NOMO-1 treated with dmso at 0.1 percent for 144 hours (cell line): Measurements from ENCODE around the gene AKR1C4.
"Not testable (repeated sequence)": the region's sequence is repeated elsewhere in the genome, so short reads cannot be mapped to it uniquely, and the experiment has no call there.

Experiments
- DNase-seq: peaks from one replicate; lab custom pipeline; 2025; ENCODE audit not compliant: unreplicated experiment; lab: John Stamatoyannopoulos, UW

Gene AKR1C4

GRCh38 chr10:5196702-5197113, at the start of gene AKR1C4:
AKR1C4 (plus strand) TSS chr10:5196837; CDS start chr10:5196868, 31 bp downstream.
- DNase-seq = no peak

GRCh38 chr10:5146920-5147254, 49.8 kb upstream of the AKR1C4 start:
- no peak for DNase-seq

- no peak for DNase-seq
These were observed 49.2 kb upstream of the AKR1C4 start for GRCh38 chr10:5147255-5147980.

DNA sequence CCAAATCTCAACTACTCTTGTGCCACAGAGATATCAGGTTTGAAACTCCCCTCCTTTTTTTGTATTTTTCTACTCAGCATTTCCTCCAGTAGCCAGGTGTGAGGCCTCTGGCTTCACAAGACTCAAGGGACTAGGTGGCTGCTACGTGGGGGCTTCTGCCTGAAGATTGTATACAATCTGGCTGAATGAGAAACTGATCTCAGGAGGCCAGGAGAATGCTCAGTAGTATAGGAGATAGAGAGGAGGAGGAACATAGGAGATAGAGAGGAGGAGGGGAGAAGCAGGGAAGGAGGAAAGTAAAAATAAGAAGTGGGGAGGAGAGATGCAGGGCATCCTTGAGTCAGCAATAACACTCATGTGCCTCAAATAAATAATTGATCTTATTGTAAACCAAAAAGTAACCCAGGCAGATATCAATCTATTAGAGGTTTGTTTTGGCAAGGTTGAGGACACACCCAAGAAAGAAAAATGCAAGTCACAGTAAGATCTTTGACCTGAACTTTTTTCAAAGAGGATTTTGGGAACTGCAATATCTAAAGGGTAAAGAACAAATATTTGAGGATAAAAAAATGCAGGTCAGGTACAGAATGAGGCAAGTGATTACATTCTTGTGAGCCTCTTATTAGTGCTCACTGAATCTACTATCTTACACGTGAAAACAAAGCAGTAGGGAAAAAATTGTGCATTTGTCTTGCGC, 48.5 kb upstream of the AKR1C4 start:
- no peak for DNase-seq

GRCh38 chr10:5148678-5149032, 48.0 kb upstream of the AKR1C4 start:
- DNase-seq = no peak

DNA sequence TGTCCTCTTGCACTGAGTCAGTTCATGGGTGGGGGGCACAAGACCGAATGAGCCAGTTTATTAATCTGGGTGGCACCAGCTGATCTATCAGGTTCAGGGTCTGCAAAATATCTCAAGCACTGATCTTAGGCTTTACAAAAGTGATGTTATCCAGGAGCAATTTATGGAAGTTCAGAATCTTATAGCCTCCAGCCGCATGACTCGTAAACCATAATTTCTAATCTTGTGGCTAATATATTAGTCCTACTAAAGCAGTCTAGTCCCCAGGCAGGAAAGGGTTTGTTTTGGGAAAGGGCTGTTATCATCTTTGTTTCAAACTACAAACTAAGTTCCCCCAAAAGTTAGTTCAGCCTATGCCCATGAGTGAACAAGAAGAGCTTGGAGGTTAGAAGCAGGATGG, 45.6 kb upstream of the AKR1C4 start:
- DNase-seq = no peak

DNA sequence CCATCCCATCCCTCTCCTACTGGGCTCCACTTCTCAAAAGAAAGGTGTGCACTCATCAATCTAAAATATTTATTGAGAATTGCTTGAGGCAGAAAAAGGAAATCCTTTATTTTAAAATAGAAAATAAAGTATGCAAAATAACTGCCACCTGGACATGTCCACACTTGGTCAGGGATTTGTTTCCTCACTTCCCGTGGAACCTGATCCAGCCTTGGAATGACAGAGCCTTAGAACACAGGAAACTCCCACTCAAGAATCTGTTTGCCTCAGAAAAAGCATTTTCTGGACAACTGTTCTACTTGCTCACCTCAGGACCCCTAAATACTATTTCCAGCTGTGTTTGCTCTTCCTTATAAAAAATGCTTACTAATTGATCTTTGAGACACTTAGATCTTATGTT, 40.7 kb upstream of the AKR1C4 start:
- DNase-seq = no peak

- no peak for DNase-seq
These were observed 39.1 kb upstream of the AKR1C4 start for GRCh38 chr10:5157501-5157900.

- DNase-seq = no peak
These were observed 37.5 kb upstream of the AKR1C4 start for GRCh38 chr10:5159126-5159525.

- DNase-seq = no peak
These were observed 33.1 kb upstream of the AKR1C4 start for GRCh38 chr10:5163487-5163886.

DNA sequence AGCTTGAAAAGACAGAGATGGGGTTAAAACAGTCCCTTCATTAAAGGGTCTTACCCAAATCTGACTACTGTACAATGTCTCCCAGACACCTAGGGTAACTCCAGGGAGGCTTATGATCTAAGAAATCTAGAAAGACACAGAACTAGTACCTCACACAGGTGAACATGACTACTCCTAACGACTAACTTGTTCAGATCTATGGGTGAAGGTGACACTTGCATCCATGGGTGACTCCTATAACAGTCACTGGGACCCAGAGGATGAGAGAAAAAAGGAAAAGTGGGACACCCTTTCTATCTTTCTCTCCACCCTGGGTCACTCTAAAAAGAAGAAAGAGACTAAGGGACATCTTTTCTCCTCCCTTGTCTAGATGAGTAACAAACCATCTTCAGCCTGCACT, 30.9 kb upstream of the AKR1C4 start:
- DNase-seq = no peak

DNA sequence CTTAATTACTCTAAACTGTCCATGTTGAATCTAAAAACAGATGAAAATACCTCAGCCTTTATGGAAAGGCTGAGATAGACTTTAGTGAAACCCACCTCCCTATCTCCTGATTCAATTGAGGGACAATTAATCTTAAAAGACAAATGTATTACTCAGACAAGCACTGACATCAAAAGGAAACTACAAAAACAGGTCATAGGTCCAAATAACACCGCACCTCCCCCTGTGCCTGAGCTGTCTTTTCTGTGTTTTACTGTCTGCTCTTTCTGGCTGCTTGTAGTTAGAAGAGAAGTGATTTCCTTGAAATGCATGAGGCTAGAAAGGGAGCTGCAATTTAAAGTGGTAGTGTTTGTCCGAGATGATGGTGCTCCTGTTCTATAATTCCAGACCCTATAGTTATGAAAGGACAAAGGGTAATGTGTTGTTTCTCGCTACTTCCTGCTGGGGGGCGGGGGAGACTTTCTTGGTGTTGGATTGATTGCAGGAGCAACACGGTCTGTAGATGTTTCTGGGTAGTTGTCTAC, 27.7 kb upstream of the AKR1C4 start:
- DNase-seq = no peak

DNA sequence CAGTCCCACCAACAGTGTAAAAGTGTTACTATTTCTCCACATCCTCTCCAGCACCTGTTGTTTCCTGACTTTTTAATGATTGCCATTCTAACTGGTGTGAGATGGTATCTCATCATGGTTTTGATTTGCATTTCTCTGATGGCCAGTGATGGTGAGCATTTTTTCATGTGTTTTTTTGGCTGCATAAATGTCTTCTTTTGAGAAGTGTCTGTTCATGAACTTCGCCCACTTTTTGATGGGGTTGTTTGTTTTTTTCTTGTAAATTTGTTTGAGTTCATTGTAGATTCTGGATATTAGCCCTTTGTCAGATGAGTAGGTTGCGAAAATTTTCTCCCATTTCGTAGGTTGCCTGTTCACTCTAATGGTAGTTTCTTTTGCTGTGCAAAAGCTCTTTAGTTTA, 21.1 kb upstream of the AKR1C4 start:
- not testable (repeated sequence) for DNase-seq

DNA sequence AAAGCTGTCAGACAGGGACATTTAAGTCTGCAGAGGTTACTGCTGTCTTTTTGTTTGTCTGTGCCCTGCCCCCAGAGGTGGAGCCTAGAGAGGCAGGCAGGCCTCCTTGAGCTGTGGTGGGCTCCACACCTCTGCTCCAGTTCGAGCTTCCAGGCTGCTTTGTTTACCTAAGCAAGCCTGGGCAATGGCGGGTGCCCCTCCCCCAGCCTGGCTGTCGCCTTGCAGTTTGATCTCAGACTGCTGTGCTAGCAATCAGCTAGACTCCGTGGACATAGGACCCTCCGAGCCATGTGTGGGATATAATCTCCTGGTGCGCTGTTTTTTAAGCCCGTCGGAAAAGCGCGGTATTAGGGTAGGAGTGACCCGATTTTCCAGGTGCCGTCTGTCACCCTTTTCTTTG, 16.1 kb upstream of the AKR1C4 start:
- not testable (repeated sequence) for DNase-seq

DNA sequence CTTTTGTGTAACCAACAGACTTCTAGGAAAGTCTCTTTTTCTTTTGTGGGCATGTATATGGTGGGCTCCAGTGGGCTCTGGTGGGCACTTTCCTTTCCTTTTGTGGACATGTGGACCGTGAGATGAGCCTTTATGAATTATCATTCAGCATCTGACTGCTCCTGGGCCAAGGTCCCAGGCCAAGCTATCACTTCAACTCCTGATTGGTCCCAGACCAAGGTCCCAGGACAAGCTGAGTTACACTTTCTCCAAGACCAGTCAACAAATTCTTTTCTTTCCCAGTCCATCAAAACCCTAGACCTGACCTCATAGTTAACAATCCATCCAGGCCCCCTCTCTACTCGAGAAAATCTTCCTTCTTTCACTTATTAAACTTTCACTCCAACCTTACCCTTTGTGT, 12.7 kb upstream of the AKR1C4 start:
- DNase-seq = no peak

DNA sequence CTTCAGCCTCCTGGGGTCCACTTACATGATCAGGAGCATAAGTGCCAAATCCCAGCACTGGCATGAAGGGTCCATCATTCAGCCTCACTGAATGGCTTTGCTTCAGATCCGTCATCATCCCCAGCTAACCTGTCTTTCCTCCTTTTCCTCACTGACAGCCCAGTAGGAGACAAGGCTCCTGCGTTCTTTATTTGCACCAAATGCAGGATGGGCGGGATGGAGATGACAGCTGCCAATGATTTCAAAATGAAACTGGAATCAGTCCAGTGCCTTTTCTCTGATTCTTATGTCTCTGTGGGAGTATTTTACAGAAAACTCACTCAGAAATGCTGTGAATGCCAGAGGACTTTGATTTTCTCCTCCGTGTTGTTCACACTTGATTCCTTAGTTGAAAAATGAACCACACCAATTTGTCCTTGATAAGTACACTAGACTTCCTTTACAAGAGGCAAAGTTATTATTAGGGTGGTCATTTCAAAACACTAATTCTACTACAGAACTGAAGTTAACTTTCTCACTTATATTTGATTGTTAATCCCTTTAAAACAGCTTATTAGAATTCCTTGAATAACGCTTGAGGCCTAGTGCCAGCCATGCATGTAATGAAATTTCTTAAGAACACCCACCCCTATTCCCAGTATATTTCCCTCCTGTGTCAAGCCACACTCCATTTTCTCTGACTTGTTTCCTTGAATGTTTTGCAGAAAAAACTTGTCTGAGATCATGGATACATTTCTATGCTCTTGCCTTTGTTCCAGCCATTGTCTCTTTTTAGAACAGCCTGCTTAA, 11.5 kb upstream of the AKR1C4 start, which contains the start of gene AKR1C8:
TSS of gene AKR1C8 (minus strand) at position 164 of the 789 bp plus-strand sequence. CDS start at position 118, 46 bp downstream.
- DNase-seq = no peak

- no peak for DNase-seq
These were observed 8.8 kb upstream of the AKR1C4 start for GRCh38 chr10:5187867-5188266.

DNA sequence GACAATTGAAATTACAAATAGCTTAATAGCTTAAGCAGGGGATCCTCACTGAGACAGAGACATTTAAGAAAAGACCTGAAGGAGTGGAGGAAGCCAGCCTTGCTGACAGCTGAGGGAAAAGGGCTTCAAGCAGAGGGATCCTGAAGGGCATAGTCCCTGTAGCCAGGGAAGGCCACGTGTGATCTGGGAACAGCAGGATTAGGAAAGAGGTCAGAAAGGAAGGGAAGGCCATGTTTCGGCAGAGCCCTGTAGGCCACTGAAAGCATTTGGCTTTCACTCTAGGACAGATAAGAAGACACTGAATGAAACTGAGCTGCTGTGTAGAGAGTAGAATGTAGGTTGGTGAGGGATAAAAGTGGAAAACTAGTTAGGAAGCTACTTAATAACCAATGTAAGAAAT, 8.3 kb upstream of the AKR1C4 start:
- DNase-seq = no peak

- DNase-seq = no peak
These were observed 2.2 kb upstream of the AKR1C4 start for GRCh38 chr10:5194431-5194830.

GRCh38 chr10:5195727-5196374, 786 bp upstream of the AKR1C4 start:
- DNase-seq = no peak

- no peak for DNase-seq
These were observed 1.7 kb downstream of the AKR1C4 start for GRCh38 chr10:5198386-5198785.
